ENCODE results near the gene GNG10. TPM values are rescaled to one million over a fixed set of nuclear protein-coding genes. Genes with fewer than 3 reads are reported as not detected.

GNG10 gene
- total and polyA plus RNA-seq, 9 of the 15 experiments (the other 6 are each of a cell fraction or from before 2014, with no cell fraction given), result 13.1 to 37.8 (median 28.4) TPM

- no peak for TF ChIP-seq HNRNPL (IDR thresholded peaks at IDR 0.05; ENCODE audit: low read depth, low read length)
- no peak for TF ChIP-seq SUPT5H (IDR thresholded peaks at IDR 0.05)
Measured at GRCh38 chr9:111627260-111627963, 34.0 kb upstream of the GNG10 start (continued).

GRCh38 chr9:111628411-111628810, 33.0 kb upstream of the GNG10 start:
- DNase-seq (ENCODE audit: extremely low read depth in 1 of 4, low spot score in 3 of 4) (no peak), FAIRE-seq (no peak), ATAC-seq (no peak)
- no peak overlapping the region for H2AFZ ChIP-seq (ENCODE audit: low read depth, low read length)
- WGBS (ENCODE audit: insufficient coverage, low coverage, missing lambda C conversion rate), result 41% methylated on average over 7 of the region's 7 CpGs
- no peak overlapping the region for H3K4me3 ChIP-seq
- in situ Hi-C loops (cut with MboI) (no loop called here), intact Hi-C loops (cut with micrococcal nuclease) (no loop called here)
- no peaks in the 10 kb centered on the region for H3K9me3 ChIP-seq (replicated peaks; ENCODE audit: control insufficient read depth, insufficient read depth, low read depth, low read length)
- no TSS peak for BruUV-seq (replicated peaks)
- H3K79me2 ChIP-seq (ENCODE audit: control insufficient read depth, insufficient read depth, low read length), result peaks cover 29% of the 10 kb centered on the region
- peaks cover 2% of the 10 kb centered on the region for H3K9me1 ChIP-seq (ENCODE audit: control insufficient read depth, insufficient read depth, low read length)
- H3K36me3 ChIP-seq (ENCODE audit: control insufficient read depth, insufficient read depth, low read length), result peaks cover 8% of the 10 kb centered on the region; the same call in 2 of the 3 replicates
- H4K20me1 ChIP-seq (replicated peaks; ENCODE audit: control insufficient read depth, insufficient read depth, low read length), result peaks cover under 1% of the 10 kb centered on the region; the same call in 1 of the 2 replicates
- ChIA-PET POLR2A (interaction anchor here (0.7 kb wide), 1 partner anchor 138 kb away, joined by 3 read pairs; no protein-coding TSS in a partner anchor), CTCF (ENCODE audit: low intra/inter-chr PET ratio) (no interaction called here)
- peaks cover 4 to 6% of the 10 kb centered on the region in 2 experiments; a peak in 4 of 5 replicates for H3K4me1 ChIP-seq (replicated peaks in 1 of 2; ENCODE audit: control insufficient read depth in 2 of 2, insufficient read depth in 2 of 2, low read length in 2 of 2)
- H3K27me3 ChIP-seq (ENCODE audit: control insufficient read depth in 2 of 2, insufficient read depth in 2 of 2, low read length in 2 of 2), result no peaks in the 10 kb centered on the region
- H3K4me2 ChIP-seq (ENCODE audit: insufficient read depth, low read length), result no peak overlapping the region
- TF ChIP-seq CBFA2T3 (IDR thresholded peaks at IDR 0.05) (no peak), TAF15 (IDR thresholded peaks at IDR 0.05; ENCODE audit: low read depth, low read length) (no peak), CEBPB (tag; IDR thresholded peaks at IDR 0.05) (0 out of 2 replicates have a peak, but pooled peaks have one; percentile 5), SFPQ (IDR thresholded peaks at IDR 0.05; ENCODE audit: low read depth, low read length) (no peak)
- no peak overlapping the region for H3K27ac ChIP-seq (ENCODE audit: extremely low read depth, low read depth, low read length)
- no peak overlapping the region for H3K9ac ChIP-seq (ENCODE audit: insufficient read depth in 1 of 2, low read depth in 2 of 2, low read length in 2 of 2)

Measured in K562 (cell line).